ENCODE data around the gene LSAMP.

LSAMP gene

DNA sequence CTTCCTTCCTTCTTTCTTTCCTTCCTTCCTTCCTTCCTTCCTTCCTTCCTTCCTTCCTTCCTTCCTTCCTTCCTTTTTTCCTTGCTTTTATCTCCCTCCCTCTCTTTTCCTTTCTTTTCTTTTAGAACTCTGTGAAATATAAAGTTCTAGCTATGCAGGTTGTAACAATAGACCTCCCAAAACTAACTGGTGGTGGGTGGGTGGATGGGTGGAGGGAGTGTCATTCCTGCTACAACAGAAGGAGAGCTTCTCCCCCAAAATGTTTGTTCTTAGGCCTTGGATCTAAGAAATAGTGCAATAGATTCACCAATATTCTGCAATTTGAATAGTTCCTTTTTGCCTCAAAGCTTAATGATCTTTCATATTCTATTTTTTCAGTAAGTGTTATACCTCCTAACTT, 606.0 kb downstream of the LSAMP start:
- DNase-seq (ENCODE audit: low read depth in 3 of 3), result no peak

- no peak for DNase-seq (ENCODE audit: low read depth in 3 of 3)
Measured at GRCh38 chr3:115838786-115839185, 606.5 kb downstream of the LSAMP start.

GRCh38 chr3:115836944-115837343, 608.3 kb downstream of the LSAMP start:
- no peak for DNase-seq (ENCODE audit: low read depth in 3 of 3)

DNA sequence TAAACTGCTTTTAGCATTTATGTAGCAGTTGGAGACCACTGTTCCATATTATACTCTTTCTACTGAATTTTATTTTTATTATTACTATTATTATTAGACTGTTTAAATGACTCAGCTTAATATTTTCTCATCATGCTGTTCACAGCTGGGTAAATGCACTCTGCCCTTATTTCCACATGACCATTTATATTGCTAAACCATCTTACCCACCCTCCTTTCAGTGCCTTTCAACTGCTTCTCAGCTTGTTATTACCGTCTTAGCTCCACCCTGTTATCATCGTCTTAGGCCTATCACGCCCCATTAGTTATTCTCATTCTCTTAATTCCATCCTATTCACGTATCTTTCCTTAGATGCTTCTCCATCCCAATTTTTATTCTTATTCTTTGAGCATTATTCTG, 609.3 kb downstream of the LSAMP start:
- DNase-seq (ENCODE audit: low read depth in 3 of 3), result no peak

DNA sequence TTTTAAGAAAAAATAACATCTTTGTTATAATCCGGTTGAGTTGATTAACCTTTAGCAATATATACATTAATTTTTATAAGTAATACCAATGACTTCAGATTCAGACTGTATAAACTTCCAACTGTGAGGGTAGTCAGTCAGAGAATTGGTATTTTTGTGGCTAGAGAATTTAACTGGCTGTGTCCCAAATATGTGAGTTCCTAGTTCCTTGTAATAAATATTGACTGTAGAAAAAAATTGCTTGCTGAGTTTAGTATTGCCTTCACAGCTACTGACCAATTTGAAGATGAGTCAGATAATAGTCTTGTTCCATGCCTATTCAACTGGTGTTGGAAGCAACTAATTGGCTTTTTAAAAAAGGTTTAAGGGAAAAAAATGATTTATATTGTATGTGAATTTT, 611.2 kb downstream of the LSAMP start:
- no peak for DNase-seq (ENCODE audit: low read depth in 3 of 3)

- DNase-seq (ENCODE audit: low read depth in 3 of 3), result no peak
Measured at GRCh38 chr3:115833074-115833473, 612.2 kb downstream of the LSAMP start.

DNA sequence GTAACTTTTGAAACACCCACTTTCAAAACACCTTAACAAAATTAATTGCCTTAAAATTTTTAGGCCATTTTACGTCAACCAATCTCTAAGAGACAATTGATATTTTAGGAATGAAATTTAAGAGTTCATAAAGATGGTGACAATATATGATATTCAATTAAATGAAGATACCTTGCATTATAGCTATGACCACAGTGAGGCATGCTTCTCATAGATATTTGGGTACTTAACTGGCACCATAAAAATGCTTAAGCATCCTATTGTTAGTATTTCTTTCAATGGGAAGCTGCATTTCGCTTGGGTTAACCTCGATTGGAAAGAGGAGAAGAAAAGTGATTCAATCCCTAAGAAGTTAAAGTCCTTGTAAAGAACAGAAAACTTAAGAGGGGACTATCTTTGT, 613.0 kb downstream of the LSAMP start:
- DNase-seq (ENCODE audit: low read depth in 3 of 3), result no peak

- no peak for DNase-seq (ENCODE audit: low read depth in 3 of 3)
Measured at GRCh38 chr3:115831864-115832263, 613.4 kb downstream of the LSAMP start.

GRCh38 chr3:115830764-115831395, 614.4 kb downstream of the LSAMP start:
- no peak for DNase-seq (ENCODE audit: low read depth in 3 of 3)

DNA sequence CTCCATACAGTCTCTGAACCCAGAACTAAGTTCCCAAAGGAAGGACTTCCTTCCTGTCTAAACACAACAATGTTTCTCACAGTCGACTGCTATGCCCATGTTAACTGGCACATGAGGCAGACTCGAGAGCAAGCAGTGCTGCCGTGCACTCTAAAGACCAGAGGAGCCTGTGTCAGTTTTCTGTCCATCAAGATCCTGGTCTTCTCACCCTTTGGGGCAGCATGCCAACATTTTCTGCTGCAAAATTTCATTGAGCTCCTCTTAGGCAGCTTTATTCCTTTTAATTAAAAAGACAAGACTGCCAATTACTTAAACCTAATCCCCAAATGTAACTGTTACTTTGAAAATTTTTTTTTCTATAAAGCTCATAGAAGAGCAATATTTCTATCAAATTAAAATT, 616.9 kb downstream of the LSAMP start:
- no peak for DNase-seq (ENCODE audit: low read depth in 3 of 3)

- DNase-seq (ENCODE audit: low read depth in 3 of 3), result no peak
Measured at GRCh38 chr3:115827495-115827894, 617.8 kb downstream of the LSAMP start.

GRCh38 chr3:115825046-115825445, 620.2 kb downstream of the LSAMP start:
- no peak for DNase-seq (ENCODE audit: low read depth in 3 of 3)

DNA sequence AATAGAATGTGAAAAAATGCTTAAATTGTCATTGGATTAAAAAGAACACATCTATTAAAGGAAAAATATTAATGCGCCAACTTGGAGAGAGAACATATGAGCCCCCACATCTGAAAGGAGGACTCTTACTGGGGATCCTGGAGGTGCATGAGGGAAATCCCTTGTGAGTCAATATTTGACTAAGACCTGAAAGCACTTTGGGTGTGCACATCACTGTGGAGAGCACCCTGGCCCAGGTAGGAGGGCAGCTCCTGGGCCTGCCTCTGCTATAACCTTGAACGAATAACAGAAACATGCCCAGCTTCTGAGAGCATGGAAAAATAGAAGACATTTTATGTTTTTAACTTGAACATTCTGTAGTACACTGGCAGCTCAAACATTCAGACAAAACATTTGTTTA, 622.2 kb downstream of the LSAMP start:
- no peak for DNase-seq (ENCODE audit: low read depth in 3 of 3)

GRCh38 chr3:115822579-115822978, 622.7 kb downstream of the LSAMP start:
- DNase-seq (ENCODE audit: low read depth in 3 of 3), result no peak

DNA sequence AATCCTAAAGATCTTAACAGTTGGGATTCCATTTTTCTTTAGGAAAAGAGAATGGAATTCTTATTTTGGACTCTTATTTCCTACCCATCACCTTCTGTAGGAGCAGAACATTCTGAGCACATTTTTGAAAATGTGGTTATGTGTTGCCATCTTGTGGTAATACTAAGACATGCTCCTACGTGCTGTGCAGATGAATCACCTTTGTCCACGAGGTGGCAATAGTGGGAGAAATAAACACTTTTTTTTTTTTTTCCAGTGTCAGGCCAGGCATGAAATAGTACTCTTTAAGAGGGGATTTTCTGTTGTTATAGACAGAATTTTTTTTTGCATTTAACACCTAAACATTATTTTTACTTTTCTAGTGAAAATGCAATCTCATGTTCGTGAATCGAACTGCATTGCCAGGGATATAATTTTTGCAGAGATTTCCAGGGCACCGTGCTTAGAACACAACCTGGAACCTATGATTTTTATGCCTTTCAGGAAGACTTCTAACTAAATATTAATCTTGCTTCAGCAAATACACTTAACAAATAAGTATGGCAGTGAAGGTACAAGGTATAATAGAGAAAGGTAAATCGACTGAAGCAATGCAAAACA, 625.4 kb downstream of the LSAMP start:
- DNase-seq (ENCODE audit: low read depth in 3 of 3), result peak; percentile 21 to 42 (median 30)

GRCh38 chr3:115814778-115815380, 630.4 kb downstream of the LSAMP start:
- DNase-seq (ENCODE audit: low read depth in 3 of 3), result peak; percentile 51 to 62 (median 60)

DNA sequence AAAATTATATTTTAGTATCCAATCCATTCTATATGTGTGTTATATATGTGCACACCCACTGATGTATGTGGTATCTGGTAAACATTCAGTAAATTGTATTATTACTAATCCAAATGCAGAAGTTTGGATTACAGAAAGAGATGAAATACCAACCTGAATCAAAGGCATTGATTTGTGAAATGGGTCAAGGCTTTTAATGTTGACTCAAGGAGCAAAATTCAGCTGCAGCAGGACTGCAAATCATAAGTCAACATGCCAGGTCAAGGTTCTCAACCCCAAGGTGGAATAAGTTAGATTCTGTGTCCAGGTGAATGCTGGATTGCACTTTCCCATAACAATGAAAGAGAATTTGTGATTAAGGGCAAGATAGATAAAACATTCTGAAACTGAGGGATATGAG, 631.3 kb downstream of the LSAMP start:
- no peak for DNase-seq (ENCODE audit: low read depth in 3 of 3)

DNA sequence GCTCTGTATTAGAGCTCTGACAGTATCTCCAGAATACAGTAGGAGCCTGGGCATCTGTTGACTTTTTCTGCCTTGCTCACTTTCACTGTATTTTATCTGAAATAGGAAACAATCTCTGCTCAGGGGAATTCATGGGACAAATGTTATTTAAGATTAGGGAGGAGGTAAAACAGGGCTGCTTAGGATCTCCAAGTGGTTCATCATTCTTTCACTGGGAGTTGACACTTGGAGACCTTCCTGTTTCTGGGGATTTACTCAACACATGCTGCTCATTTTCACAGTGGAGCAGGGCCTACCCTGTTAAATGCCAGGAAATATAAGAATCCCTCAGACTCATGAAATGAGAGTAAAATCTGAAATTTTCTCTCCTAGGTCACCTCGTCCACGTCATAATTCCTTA, 636.5 kb downstream of the LSAMP start:
- DNase-seq (ENCODE audit: low read depth in 3 of 3), result no peak

- no peak for DNase-seq (ENCODE audit: low read depth in 3 of 3)
Measured at GRCh38 chr3:115808244-115808643, 637.0 kb downstream of the LSAMP start.

DNA sequence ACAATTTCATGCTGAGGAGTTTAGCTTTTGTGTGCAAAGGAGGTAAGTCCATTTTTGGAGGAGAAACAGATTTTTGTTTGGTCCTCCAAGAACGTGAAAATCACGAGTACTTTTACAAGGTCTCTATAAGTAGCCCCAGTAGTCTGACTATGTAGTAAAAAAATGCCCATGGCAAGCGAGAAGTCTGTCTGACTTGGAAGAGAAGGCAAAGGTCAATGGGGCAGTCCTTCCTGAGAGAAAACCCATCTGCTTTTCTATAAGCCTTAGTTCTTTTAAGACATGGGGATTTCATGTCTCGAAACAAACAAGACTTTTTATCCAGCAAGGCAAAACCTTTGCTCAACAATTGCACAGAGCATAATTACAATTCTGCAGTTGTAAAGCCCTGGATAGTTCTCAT, 638.8 kb downstream of the LSAMP start:
- DNase-seq (ENCODE audit: low read depth in 3 of 3), result no peak

DNA sequence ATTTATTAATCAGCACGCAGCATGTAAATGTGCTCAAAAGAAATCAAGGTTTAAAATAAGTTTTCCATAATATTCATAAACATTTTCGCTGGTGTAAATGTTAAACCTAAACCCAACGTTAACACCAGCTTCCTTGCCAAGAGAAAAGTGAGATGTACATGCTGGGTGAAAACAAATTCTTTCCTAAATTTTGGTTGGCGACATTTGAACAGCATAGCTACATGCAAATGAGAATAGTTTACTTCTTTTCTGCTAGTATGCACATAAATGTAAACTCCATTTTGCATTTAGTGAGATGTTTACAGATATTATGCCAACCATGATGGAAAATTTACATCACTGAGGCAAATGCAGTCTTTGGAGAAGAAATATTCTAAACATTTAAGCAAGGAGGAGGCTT, 639.8 kb downstream of the LSAMP start:
- no peak for DNase-seq (ENCODE audit: low read depth in 3 of 3)

GRCh38 chr3:115804713-115805119, 640.6 kb downstream of the LSAMP start:
- DNase-seq (ENCODE audit: low read depth in 3 of 3), result no peak

- DNase-seq (ENCODE audit: low read depth in 3 of 3), result no peak
Measured at GRCh38 chr3:115804200-115804599, 641.1 kb downstream of the LSAMP start.

DNA sequence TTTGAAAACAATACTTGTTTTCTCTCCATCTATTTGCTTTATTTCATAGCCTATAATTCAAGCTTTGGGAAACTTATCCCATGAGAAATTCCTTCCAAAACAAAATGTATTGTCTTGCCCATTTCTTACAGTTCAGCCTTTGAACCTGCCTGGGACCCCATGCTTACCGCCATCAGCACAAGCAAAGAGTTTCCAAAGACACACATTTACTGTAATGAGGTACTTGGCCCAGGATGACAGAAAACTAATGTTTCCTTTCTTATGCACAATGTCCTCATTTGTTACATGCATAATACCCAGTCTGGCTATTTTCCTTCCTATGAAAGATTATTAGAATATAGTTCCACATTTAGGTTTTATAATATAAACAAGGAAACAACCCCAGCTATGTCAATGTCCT, 641.6 kb downstream of the LSAMP start:
- DNase-seq (ENCODE audit: low read depth in 3 of 3), result no peak

Measured in stimulated activated CD4-positive, alpha-beta T cell treated with anti-CD3 and anti-CD28 coated beads, TNF-alpha, amount 100 ng/mL, for 24 hours (primary cell).